Measurements from ENCODE around the gene GINS2.
A peak's percentile ranks its signal among the peaks of the same experiment; 100 is the strongest.

The GINS2 gene

GRCh38 chr16:85665929-85666328, 22.8 kb downstream of the GINS2 start:
- DNase-seq, result no peak

GRCh38 chr16:85665373-85665740, 23.4 kb downstream of the GINS2 start:
- DNase-seq, result no peak

- no peak for DNase-seq
These were observed 24.0 kb downstream of the GINS2 start for GRCh38 chr16:85664580-85665372.

GRCh38 chr16:85663891-85664321, 24.8 kb downstream of the GINS2 start:
- no peak for DNase-seq

- DNase-seq, result no peak
These were observed 25.6 kb downstream of the GINS2 start for GRCh38 chr16:85662976-85663830.

- DNase-seq, result no peak
These were observed 26.3 kb downstream of the GINS2 start for GRCh38 chr16:85662482-85662812.

DNA sequence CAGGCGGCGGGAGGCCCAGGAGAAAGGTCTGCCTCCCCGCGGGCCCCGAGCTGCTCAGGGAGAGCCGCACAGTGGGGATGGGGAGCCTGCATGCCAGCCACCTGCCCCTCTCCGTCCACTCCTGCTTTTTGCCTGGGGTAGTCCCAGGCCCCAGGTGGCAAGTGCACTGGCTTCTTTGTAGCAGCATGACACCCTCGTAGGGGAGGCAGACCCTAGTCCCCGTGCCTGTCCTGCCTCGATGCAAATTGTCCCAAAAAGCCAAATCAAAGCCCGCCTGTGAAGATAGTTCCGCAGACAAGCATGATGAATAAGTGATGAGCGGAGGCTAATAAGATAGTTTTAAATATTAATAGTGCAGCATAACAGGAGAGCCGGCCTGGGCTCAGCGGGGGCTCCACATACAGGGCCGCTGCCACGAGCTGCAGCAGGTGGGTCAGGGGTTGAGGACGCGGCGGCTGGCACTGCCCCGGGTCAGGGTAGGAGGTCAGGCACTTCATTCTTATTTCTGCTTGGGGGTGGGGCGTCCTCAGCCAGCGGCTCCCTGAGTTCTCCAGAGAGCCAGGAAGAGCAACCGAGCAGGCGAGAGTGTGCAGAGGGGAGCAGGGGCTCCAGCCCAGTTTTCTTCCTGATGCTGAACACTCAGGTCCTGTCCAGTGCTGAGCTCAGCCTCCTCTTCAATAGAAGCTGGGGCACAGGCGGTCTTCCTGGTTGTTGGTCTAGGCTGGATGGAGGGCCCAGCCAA, 26.8 kb downstream of the GINS2 start:
- DNase-seq, result no peak

- DNase-seq, result no peak
These were observed 27.7 kb downstream of the GINS2 start for GRCh38 chr16:85660843-85661739.

DNA sequence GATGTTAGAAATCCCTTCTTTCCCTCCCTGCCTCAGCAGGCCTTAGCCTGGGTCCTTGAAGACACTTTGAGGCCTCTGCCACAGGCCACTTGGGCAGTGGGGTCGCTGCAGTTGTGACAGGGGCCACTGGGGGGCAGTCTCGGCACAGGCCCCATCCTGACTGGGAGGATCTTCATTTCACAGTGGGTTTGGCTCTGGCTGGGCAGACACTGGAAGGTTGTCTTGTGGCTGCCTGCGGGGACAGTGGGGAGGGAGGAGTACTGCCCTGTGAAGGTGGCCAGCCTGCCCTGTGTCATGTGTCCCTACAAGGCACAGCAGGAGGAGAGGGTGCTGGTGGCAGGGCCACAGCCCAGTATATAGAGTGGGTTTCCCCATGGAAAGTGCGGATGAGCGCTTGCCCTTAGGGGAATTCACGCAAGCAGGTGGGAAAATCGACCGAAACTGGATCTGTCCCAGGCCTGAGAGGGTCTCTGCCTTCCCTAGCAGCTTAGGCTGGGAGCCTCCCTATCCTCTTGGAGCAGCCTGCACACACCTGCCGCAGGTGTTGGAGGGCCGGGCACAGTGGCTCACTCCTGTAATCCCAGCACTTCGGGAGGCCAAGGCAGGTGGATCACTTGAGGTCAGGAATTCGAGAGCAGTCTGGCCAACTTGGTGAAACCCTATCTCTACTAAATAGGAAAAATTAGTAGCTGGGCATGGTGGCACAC, 28.8 kb downstream of the GINS2 start:
- DNase-seq, result peak; percentile 38

DNA sequence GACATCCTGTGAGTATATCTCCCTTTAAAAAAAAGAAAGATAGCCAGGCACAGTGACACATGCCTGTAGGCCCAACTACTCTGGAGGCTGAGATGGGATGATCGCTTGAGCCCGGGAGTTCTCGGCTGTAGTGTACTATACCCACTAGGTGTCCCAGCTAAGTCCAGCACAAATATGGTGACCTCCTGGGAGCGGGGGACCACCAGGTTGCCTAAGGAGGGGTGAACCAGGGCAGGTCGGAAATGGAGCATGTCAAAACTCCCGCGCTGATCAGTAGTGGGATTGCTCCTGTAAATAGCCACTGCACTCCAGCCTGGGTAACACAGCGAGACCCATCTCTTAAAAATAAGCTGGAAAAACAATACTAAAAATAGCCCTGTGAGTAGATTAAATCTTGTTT, 29.4 kb downstream of the GINS2 start:
- DNase-seq, result no peak

GRCh38 chr16:85658504-85659326, 30.0 kb downstream of the GINS2 start:
- DNase-seq, result no peak

DNA sequence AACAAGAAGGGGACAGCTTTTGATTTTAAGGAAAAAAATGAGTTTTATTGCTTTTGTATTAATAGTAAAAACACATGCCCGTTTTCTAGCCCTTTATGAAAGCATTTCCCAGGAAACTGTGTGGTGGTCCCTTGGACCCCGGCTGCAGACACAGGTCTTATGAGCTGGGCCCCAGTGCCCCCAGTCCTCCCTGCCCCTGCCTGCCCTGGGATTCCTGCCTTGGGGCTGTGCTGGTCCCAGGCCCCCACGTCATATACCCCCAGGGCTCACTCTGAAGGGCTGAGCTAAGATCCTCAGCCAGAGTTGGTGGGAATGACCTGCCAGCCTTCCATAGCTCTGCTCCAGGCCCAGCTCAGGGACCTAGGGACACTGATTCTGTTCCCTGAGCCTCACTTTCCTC, 30.8 kb downstream of the GINS2 start:
- DNase-seq, result no peak

GRCh38 chr16:85657267-85657650, 31.5 kb downstream of the GINS2 start:
- no peak for DNase-seq

DNA sequence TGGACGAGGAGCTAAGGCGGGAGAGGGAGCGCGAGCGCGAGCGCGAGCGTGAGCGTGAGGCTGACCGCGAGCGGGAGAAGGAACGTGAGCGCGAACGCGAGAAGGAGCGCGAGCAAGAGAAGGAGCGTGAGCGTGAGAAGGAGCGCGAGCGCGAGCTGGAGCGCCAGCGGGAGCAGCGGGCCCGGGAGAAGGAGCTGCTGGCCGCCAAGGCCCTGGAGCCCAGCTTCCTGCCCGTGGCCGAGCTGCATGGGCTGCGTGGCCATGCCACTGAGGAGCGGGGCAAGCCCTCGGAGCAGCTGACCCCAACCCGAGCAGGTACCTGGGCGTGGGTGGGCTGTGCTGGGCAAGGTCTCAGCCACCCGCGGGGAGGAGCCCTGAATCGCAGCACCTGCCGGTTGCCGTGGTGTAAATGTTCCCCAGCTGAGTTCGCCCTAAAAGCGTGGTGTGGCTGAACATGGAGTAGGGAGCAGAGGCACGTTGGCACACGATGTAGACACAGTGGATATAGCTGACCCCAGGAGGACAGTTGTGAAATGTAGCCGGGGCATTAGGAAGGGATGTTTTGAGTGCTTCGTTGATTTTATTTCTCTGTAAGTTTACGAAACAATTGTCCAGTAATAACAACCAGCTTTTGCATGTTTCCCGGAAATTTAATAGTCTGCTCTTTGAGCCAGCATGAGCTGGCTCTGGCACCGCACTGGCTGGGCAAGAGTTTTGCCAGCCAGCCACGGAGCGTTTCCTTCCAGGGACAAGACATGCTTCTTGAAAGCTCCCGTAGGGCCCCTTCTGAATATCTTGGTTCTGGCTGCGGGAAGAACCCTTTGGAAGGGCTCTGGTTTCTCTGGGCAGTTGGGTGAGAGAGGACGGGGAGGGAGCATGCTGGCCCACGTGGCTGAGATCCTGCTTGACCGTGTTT, 32.1 kb downstream of the GINS2 start:
- DNase-seq, result no peak

GRCh38 chr16:85655216-85656129, 33.3 kb downstream of the GINS2 start:
- no peak for DNase-seq

DNA sequence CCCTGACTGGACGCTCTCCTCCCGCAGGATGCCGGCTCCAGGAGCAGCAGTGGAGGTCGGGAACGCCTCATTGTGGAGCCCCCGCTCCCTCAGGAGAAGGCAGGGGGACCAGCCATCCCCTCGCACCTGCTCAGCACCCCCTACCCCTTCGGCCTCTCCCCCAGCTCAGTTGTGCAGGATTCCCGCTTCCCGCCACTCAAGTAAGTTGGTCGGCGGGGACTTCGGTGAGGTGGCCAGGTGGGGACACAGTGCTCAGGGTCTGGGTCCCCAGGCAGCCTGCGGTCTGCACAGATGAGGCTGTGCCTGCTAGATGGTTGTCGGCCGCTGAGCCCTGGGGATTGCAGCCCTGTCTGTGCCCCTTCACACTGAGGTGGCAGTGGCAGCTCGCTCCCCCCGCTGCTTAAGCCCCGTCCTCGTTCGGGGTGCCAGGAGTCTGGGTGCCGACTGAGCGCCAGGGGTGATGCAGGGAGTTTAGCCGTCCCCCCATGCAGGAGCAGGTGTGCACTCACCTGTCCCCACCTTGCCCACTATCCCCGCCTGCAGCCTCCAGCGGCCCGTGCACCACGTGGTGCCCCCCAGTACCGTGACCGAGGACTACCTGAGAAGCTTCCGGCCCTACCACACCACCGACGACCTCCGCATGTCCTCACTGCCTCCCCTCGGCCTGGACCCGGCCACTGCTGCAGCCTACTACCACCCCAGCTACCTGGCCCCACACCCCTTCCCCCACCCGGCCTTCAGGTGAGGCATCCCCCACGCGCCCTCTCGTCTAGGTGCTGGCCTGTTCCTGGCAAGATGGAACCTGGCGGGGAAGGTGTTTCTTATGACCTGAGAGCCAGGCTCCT, 34.3 kb downstream of the GINS2 start:
- DNase-seq, result no peak

- peak; percentile 10 for DNase-seq
These were observed 35.4 kb downstream of the GINS2 start for GRCh38 chr16:85653290-85653891.

All from fibroblast of upper back skin (primary cell).